Transverse colon (tissue), 4 donors: ENCODE measurements around the gene KLHL13. TPM values are rescaled to one million over a fixed set of nuclear protein-coding genes. Genes with fewer than 3 reads are reported as not detected.
"Not testable (repeated sequence)": the region's sequence is repeated elsewhere in the genome, so short reads cannot be mapped to it uniquely, and the experiment has no call there.

ENCODE experiments used
- DNase-seq: peaks from one replicate; pipeline ENCODE4 v3.0.0-alpha.2; 2019
- H3K27ac ChIP-seq, 4 donors: fragments of 200-600 bp; sonication (generic); 2 replicates each; pipeline ENCODE4 v1.5.1; 2016 to 2018; ENCODE audit warnings: inconsistent platforms in 4 of 4
- H3K27me3 ChIP-seq: fragments of 200-600 bp; sonication (generic); 2 replicates; pipeline ENCODE4 v1.5.1; 2017; ENCODE audit warnings: inconsistent platforms
- H3K36me3 ChIP-seq, 4 donors: fragments of 200-600 bp; sonication (generic); 2 replicates each; pipeline ENCODE4 v1.5.1; 2017 to 2019; ENCODE audit warnings: inconsistent platforms in 4 of 4
- H3K4me1 ChIP-seq, 4 donors: fragments of 200-600 bp; sonication (generic); 2 replicates each; pipeline ENCODE4 v1.5.1; 2017 to 2020; ENCODE audit warnings: inconsistent platforms in 4 of 4
- H3K4me3 ChIP-seq, 4 donors: fragments of 200-600 bp; sonication (generic); 1 replicate in 1 of 4; 2 replicates in 3 of 4; pipeline versions ENCODE4 v1.5.1 to v1.6.1; 2017 to 2019; ENCODE audit warnings: inconsistent platforms in 4 of 4
- H3K9me3 ChIP-seq, 2 donors: fragments of 200-600 bp; sonication (generic); 2 replicates each; pipeline ENCODE4 v1.5.1; 2017 to 2019; ENCODE audit warnings: inconsistent platforms in 2 of 2
- EP300 ChIP-seq: sonication (generic); formaldehyde crosslinking; IDR thresholded peaks from one replicate; pipeline ENCODE4 v1.6.1; 2017; ENCODE audit warnings: antibody characterized with exemption, low read depth
- POLR2A ChIP-seq: fragments of 450-650 bp; IDR thresholded peaks from one replicate; pipeline ENCODE4 v1.6.1; 2016; ENCODE audit warnings: antibody characterized with exemption, mild to moderate bottlenecking, moderate library complexity
- POLR2AphosphoS5 ChIP-seq, 3 donors: sonication (generic); formaldehyde crosslinking; IDR thresholded peaks; one replicate each; pipeline ENCODE4 v1.6.1; 2016; ENCODE audit warnings: antibody characterized with exemption in 3 of 3
- WGBS, 2 donors: methylation state at CpG; one replicate each; pipeline ENCODE4 v1.1.5; 2018; ENCODE audit warnings: low coverage in 1 of 2; 5-methylcytosine and 5-hydroxymethylcytosine counted together
- in situ Hi-C, 4 donors: fragments of 200-750 bp; cut with MboI; loops; one replicate each; pipeline versions ENCODE4 v1.15.0 to v1.15.1; 2017; ENCODE audit warnings: low sequenced_read_pairs in 3 of 4, low pct_ligation_motif_present in 1 of 4, low pct_unique_long_range_greater_than_20kb in 1 of 4
- intact Hi-C: fragments of 100-400 bp; cut with DNase I; formaldehyde crosslinking; loops from one replicate; pipeline ENCODE4 v1.15.1; 2023; ENCODE audit warnings: low total_unique reads
- total RNA-seq, 4 donors: library from RNA; depleted of rRNA; stranded (reverse); fragments of >200 nt; gene quantifications; one replicate each; pipeline ENCODE4 v1.1.0, GENCODE V29; 2016
- TF ChIP-seq, protein P1 (sequence below), 5 experiments: fragments of 200-600 bp in 3 of 5; fragments of 450-650 bp in 2 of 5; sonication (generic) in 3 of 5; IDR thresholded peaks; 1 replicate in 2 of 5; 2 replicates in 3 of 5; pipeline ENCODE4 v1.5.1; 2016 to 2017; ENCODE audit warnings: antibody characterized with exemption in 5 of 5, inconsistent platforms in 3 of 5, mild to moderate bottlenecking in 2 of 5, moderate library complexity in 1 of 5

The KLHL13 gene
- total RNA-seq, 4 donors from 2014 or later, result 0.20 to 7.1 (median 2.7) TPM

DNA sequence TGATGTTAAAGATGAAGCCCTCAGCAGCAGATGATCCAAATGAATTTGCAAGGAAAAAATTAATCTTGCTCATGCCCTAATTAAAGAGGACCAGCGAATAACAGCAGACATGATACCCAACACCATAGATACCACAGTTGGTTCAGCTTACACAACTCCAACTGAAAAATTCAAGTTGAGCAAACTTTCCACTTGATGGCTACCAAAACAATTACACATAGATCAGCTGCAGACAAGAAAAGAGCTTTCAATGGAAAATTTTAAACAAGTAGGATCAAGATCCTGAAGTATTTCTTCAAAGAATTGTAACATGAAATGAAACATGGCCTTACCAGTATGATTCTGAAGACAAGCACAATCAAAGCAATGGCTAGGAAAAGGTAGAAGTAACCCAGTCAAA, 90.0 kb downstream of the KLHL13 start:
- TF ChIP-seq EP300, result no peak
- TF ChIP-seq, protein P1, sequence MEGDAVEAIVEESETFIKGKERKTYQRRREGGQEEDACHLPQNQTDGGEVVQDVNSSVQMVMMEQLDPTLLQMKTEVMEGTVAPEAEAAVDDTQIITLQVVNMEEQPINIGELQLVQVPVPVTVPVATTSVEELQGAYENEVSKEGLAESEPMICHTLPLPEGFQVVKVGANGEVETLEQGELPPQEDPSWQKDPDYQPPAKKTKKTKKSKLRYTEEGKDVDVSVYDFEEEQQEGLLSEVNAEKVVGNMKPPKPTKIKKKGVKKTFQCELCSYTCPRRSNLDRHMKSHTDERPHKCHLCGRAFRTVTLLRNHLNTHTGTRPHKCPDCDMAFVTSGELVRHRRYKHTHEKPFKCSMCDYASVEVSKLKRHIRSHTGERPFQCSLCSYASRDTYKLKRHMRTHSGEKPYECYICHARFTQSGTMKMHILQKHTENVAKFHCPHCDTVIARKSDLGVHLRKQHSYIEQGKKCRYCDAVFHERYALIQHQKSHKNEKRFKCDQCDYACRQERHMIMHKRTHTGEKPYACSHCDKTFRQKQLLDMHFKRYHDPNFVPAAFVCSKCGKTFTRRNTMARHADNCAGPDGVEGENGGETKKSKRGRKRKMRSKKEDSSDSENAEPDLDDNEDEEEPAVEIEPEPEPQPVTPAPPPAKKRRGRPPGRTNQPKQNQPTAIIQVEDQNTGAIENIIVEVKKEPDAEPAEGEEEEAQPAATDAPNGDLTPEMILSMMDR (IDR thresholded peaks at IDR 0.05), result no peak
- intact Hi-C loops, result no loop called here

GRCh38 chrX:118025226-118025625, 91.4 kb downstream of the KLHL13 start:
- Histone ChIP-seq H3K36me3 (no peaks in the 10 kb centered on the region), H3K9me3 (no peaks in the 10 kb centered on the region), H3K4me1 (no peaks in the 10 kb centered on the region), H3K4me3 (no peak overlapping the region), H3K27me3 (no peaks in the 10 kb centered on the region), H3K27ac (no peak overlapping the region)
- WGBS, 2 donors, result 73 to 78% methylated on average over 4 of the region's 4 CpGs
- DNase-seq, result no peak
- TF ChIP-seq POLR2A, result no peak
- TF ChIP-seq POLR2AphosphoS5 (IDR thresholded peaks at IDR 0.05), result no peak
- TF ChIP-seq EP300, result no peak
- TF ChIP-seq, protein P1 (IDR thresholded peaks at IDR 0.05), result no peak
- intact Hi-C loops, result no loop called here
- in situ Hi-C loops, result no loop called here

More for the DNA sequence above, 90.0 kb downstream of the KLHL13 start:
- no peaks in the 10 kb centered on the region for H3K9me3 ChIP-seq
- H3K4me1 ChIP-seq, result no peaks in the 10 kb centered on the region
- H3K36me3 ChIP-seq, result no peaks in the 10 kb centered on the region
- H3K27ac ChIP-seq, result no peak overlapping the region
- no peak for DNase-seq
- WGBS, 2 donors, result 56% methylated on average over 1 of the region's 1 CpG; no CpG with 5 or more reads in 1 of the 2 donors
- H3K4me3 ChIP-seq, result no peak overlapping the region
- no peaks in the 10 kb centered on the region for H3K27me3 ChIP-seq
- in situ Hi-C loops, result no loop called here

GRCh38 chrX:118024482-118024881, 92.1 kb downstream of the KLHL13 start:
- no peaks in the 10 kb centered on the region for H3K9me3 ChIP-seq
- no peak overlapping the region for H3K27ac ChIP-seq
- intact Hi-C loops, result no loop called here
- H3K27me3 ChIP-seq, result no peaks in the 10 kb centered on the region
- in situ Hi-C loops, result no loop called here
- H3K36me3 ChIP-seq, result no peaks in the 10 kb centered on the region
- WGBS, 2 donors, result 19% methylated on average over 1 of the region's 1 CpG; no CpG with 5 or more reads in 1 of the 2 donors
- no peak for DNase-seq
- H3K4me1 ChIP-seq, result no peaks in the 10 kb centered on the region
- TF ChIP-seq POLR2AphosphoS5 (IDR thresholded peaks at IDR 0.05), result no peak
- no peak overlapping the region for H3K4me3 ChIP-seq

DNA sequence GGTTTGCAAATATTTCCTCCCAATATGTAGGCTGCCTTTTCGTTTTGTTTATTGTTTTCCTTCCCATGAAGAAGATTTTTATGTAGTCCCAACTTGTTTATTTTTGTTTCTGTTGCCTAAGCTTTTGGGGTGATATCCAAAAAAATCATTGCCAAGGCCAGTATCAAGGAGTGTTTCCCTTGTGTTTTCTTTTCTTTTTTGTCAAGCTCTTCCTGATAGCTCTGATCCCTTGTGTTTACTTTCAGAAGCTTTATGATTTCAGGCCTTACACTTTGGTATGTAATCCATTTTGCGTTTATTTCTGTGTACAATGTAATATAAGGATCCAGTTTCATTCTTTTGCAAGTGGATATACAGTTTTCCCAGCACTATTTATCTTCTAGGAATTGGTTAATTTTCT, 93.9 kb downstream of the KLHL13 start:
- WGBS, 2 donors, result 17 to 18% methylated on average over 2 of the region's 2 CpGs
- H3K4me1 ChIP-seq, result no peaks in the 10 kb centered on the region
- intact Hi-C loops (no loop called here), in situ Hi-C loops (no loop called here)
- no peaks in the 10 kb centered on the region for H3K27me3 ChIP-seq
- H3K36me3 ChIP-seq, result no peaks in the 10 kb centered on the region
- no peak for DNase-seq
- no peak overlapping the region for H3K27ac ChIP-seq
- no peak overlapping the region for H3K4me3 ChIP-seq
- no peaks in the 10 kb centered on the region for H3K9me3 ChIP-seq
- TF ChIP-seq POLR2A (no peak), EP300 (no peak), POLR2AphosphoS5 (IDR thresholded peaks at IDR 0.05) (no peak)
- TF ChIP-seq, protein P1 (IDR thresholded peaks at IDR 0.05), result no peak

- Histone ChIP-seq H3K27ac (no peak overlapping the region), H3K9me3 (no peaks in the 10 kb centered on the region), H3K27me3 (no peaks in the 10 kb centered on the region), H3K4me1 (no peaks in the 10 kb centered on the region), H3K4me3 (no peak overlapping the region), H3K36me3 (no peaks in the 10 kb centered on the region)
- in situ Hi-C loops, result no loop called here
- intact Hi-C loops, result no loop called here
- no peak for TF ChIP-seq EP300
- no peak for TF ChIP-seq POLR2A
- TF ChIP-seq, protein P1 (IDR thresholded peaks at IDR 0.05), result no peak
- no peak for TF ChIP-seq POLR2AphosphoS5 (IDR thresholded peaks at IDR 0.05)
- DNase-seq, result no peak
These were observed 100.2 kb downstream of the KLHL13 start for GRCh38 chrX:118016422-118016821.

- H3K4me1 ChIP-seq, in situ Hi-C loops, intact Hi-C loops, H3K4me3 ChIP-seq, H3K27me3 ChIP-seq, H3K9me3 ChIP-seq, H3K27ac ChIP-seq, H3K36me3 ChIP-seq, DNase-seq: not testable (repeated sequence)
- 80 to 88% methylated on average over 1 to 6 of the region's 6 CpGs for WGBS, 2 donors
These were observed 114.2 kb downstream of the KLHL13 start for GRCh38 chrX:118002417-118002816.
